Measurements from ENCODE around the gene FIS1.

The FIS1 gene

DNA sequence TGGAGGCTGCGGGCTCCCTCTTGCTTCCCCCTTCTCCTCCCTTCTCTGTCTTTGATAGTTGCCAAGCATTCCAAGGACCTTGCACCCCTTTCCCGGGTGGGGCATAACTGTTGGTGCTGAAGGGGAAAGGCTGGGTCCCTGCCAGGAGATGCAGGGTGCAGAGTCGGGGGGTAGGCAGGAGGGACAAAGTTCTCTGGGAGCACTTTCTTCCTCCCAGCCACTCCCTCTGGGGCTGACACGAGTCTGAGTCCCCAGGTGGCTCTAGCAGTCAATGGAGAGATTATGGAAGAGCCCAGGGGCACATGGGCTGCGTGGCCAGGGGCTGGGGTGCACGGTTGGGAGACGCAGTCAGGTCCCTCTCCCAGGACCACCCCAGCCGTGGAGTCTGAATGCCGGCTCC, 9.4 kb downstream of the FIS1 start:
- DNase-seq = no peak
- Histone ChIP-seq H3K36me3 (peaks cover 13 to 58% (median 32%) of the 10 kb centered on the region in 3 donors), H3K4me1 (peaks cover 0 to 27% (median 11%) of the 10 kb centered on the region in 4 donors), H3K4me3 (no peak overlapping the region), H3K9me3 (no peaks in the 10 kb centered on the region), H3K27ac (no peak overlapping the region), H3K27me3 (no peaks in the 10 kb centered on the region)
- intact Hi-C loops (cut with DNase I; ENCODE audit: low total_unique reads) = no loop called here
- TF ChIP-seq, protein P1, sequence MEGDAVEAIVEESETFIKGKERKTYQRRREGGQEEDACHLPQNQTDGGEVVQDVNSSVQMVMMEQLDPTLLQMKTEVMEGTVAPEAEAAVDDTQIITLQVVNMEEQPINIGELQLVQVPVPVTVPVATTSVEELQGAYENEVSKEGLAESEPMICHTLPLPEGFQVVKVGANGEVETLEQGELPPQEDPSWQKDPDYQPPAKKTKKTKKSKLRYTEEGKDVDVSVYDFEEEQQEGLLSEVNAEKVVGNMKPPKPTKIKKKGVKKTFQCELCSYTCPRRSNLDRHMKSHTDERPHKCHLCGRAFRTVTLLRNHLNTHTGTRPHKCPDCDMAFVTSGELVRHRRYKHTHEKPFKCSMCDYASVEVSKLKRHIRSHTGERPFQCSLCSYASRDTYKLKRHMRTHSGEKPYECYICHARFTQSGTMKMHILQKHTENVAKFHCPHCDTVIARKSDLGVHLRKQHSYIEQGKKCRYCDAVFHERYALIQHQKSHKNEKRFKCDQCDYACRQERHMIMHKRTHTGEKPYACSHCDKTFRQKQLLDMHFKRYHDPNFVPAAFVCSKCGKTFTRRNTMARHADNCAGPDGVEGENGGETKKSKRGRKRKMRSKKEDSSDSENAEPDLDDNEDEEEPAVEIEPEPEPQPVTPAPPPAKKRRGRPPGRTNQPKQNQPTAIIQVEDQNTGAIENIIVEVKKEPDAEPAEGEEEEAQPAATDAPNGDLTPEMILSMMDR (IDR thresholded peaks at IDR 0.05) = no peak

DNA sequence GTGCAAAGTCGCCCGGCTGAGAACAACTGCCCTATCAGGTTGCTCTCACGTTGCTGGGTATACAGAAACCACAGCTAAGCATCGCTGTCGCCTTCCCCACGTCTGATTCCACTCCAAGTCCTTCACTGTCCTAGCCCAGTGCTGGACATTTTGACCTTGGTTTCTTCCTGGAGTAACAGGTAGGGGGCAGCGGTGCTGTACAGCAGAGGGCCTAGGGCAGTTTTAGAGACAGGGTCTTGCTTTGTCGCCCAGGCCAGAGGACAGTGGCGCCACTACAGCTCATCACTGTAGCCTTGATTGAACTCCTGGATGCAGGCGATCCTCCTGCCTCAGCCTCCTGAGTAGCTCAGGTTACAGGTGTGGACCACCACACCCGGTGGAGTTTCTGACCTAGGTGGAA, 9.8 kb downstream of the FIS1 start:
- DNase-seq = no peak
- intact Hi-C loops (cut with DNase I; ENCODE audit: low total_unique reads) = no loop called here
- Histone ChIP-seq H3K9me3 (no peaks in the 10 kb centered on the region), H3K4me1 (peaks cover 0 to 27% (median 11%) of the 10 kb centered on the region in 4 donors), H3K27me3 (no peaks in the 10 kb centered on the region), H3K4me3 (no peak overlapping the region), H3K36me3 (peaks cover 9 to 56% (median 28%) of the 10 kb centered on the region in 3 donors), H3K27ac (no peak overlapping the region)
- TF ChIP-seq, protein P1 (IDR thresholded peaks at IDR 0.05) = no peak

DNA sequence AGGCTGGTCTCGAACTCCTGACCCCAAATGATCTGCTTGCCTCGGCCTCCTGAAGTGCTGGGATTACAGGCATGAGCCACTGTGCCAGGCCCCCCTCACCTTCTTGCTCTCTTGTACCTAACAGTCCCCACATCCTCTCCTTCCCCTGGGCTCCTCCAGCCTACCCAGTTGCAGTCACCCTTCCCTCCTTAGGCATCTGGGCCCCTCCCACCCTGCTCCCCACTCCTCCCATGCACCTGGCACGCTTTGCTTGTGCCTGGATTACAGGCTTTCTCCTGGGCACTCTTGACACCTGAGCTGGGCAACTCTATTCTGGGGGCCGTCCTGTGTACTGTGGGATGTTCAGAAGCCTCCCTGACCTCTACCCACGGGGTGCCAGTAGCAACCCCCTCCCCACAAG, 10.2 kb downstream of the FIS1 start:
- Histone ChIP-seq H3K9me3 (no peaks in the 10 kb centered on the region), H3K4me3 (no peak overlapping the region), H3K36me3 (peaks cover 5 to 55% (median 24%) of the 10 kb centered on the region in 3 donors), H3K4me1 (peaks cover 0 to 26% (median 11%) of the 10 kb centered on the region in 4 donors), H3K27ac (no peak overlapping the region), H3K27me3 (no peaks in the 10 kb centered on the region)
- no peak for DNase-seq
- TF ChIP-seq, protein P1 (IDR thresholded peaks at IDR 0.05) = no peak
- intact Hi-C loops (cut with DNase I; ENCODE audit: low total_unique reads) = no loop called here

DNA sequence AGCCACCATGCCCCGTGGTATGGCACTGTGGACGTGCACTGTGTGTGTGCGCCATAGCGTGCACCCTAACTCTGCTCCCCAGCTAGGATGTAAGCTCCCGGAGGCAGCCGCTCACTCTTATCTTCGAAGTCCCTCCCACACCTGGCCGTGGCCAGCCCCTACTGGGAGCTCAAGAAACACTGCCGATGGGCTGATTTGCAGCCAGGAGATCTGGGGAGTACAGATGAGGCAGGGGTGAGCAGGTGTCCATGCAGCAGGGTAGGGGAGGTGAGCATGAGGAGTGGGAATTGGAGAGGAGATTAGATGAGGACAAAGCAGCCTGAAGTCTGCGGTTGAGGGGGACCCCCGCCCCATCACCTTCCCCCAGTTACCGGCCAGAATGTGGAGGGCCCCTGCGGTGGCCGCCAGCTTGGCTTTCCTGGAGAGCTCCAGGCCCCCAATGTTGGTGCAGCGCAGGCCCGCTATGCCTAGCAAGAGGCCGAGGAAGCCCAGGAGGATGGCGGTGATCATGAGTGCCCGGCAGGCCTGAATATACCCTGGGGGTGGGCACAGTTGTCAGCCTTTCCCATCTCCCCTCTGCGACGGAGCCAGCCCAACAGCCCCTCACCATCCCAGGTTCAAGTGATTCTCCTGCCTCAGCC, 10.9 kb downstream of the FIS1 start:
- TF ChIP-seq, protein P1 (IDR thresholded peaks at IDR 0.05) = no peak
- intact Hi-C loops (cut with DNase I; ENCODE audit: low total_unique reads) = no loop called here
- no peak for DNase-seq
- Histone ChIP-seq H3K9me3 (no peaks in the 10 kb centered on the region), H3K4me1 (peaks cover 0 to 20% (median 11%) of the 10 kb centered on the region in 4 donors), H3K36me3 (peaks cover 9 to 55% (median 19%) of the 10 kb centered on the region in 3 donors), H3K27ac (no peak overlapping the region), H3K27me3 (no peaks in the 10 kb centered on the region), H3K4me3 (no peak overlapping the region)

DNA sequence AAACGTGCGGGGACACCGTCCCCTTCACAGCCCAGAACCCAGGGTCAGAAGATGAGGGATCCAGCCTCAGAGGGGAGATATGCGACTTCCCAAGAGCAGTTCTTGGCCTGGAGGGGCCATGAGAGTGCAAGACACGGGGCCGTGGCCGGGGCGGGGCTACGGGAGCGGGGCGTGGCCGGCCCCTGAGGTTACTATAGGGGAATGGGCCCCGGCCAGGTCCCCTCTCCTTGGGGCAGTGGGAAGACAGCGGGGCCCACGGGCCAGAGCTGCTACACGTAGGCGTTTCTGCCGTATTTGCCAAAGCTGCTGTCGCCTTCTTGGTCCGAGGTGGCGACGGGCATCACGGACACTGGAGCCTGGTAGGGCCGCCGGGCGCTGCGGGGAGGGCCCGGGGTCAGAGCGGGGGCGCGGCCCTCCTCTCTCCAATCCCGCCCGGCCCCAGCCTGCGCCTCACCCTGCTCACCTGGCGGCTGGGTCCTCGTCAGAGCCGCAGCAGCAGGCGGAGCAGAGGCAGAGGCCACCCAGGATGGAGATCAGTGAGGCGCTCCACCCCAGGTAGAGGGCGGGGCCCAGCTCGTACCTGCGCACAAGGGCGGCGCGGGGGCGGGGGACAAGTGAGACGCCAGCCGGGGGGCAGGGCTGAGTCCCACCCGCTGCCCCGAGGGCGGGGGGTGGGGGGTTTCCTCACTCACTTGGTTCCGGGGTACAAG, 12.6 kb downstream of the FIS1 start:
- Histone ChIP-seq H3K27ac (no peak overlapping the region), H3K27me3 (no peaks in the 10 kb centered on the region), H3K4me1 (peaks cover 0 to 12% (median 6%) of the 10 kb centered on the region in 4 donors), H3K4me3 (no peak overlapping the region), H3K9me3 (no peaks in the 10 kb centered on the region), H3K36me3 (peaks cover 16 to 55% (median 18%) of the 10 kb centered on the region in 3 donors)
- no peak for DNase-seq
- intact Hi-C loops (cut with DNase I; ENCODE audit: low total_unique reads) = no loop called here
- TF ChIP-seq, protein P1 (IDR thresholded peaks at IDR 0.05) = no peak
